ENCODE measurements around the gene PNPO. TPM values are rescaled to one million over a fixed set of nuclear protein-coding genes. Genes with fewer than 3 reads are reported as not detected.

PNPO gene
- total RNA-seq = 26.7 TPM

GRCh38 chr17:47941246-47942095 is at the start of gene PNPO:
Gene PNPO, plus strand, starts transcription at chr17:47941571. Its CDS starts 105 bp downstream, at chr17:47941676.
- peak; percentile 78 to 99 (median 96) for DNase-seq (ENCODE audit: low read depth in 2 of 3, low spot score in 2 of 3)

DNA sequence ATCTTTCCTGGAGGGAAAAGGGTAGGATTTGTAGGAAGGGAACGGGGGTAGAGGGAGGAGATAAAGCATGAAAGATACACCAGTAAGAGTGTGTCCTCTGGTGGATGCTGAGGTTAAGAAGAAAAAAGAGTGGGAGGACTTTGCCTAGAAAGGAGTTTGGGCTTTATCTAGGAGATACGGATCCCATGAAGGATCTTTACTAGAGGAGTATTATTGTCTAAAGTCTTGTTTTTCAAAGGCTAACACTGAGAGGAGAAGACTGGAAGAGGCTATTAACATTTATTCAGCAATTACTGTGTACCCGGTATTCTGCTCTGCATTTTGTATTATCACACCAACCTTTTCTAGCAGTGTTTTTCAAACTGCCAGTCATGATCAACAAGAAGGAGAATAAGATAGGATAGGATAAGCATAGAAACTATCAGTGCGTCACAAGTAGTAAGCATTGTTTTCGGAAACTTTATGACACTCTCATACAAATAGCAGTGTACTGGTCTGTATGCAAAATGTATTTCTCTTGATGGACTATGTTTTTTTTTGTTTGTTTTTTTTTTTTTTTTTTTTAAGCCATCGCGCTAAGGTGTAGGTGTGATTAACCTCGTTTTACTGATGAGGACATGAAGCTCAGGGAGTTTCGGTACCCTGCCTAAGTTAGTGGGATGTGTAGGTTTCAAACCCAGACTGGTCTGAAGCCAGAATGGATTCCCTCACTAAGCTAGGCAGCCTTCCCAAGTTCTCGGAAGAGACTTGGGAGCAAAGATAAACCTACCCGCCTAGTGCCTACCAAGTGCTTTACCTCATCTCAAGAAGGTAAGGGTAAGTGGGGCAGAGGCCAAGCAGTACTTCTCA is 46.6 kb upstream of the PNPO start:
- DNase-seq (ENCODE audit: low read depth in 2 of 3, low spot score in 2 of 3) = no peak

GRCh38 chr17:47895347-47895855 is 46.0 kb upstream of the PNPO start:
- peak in 1 of 3 donors; percentile 10 for DNase-seq (ENCODE audit: low read depth in 2 of 3, low spot score in 2 of 3)

GRCh38 chr17:47895856-47896671 is 45.3 kb upstream of the PNPO start, which contains the start of gene SP2:
Gene SP2, plus strand, starts transcription at chr17:47896236. Its CDS starts 51 bp downstream, at chr17:47896287.
- peak; percentile 100 for DNase-seq (ENCODE audit: low read depth in 2 of 3, low spot score in 2 of 3)

GRCh38 chr17:47896672-47897490 is 44.5 kb upstream of the PNPO start:
- DNase-seq (ENCODE audit: low read depth in 2 of 3, low spot score in 2 of 3) = no peak

GRCh38 chr17:47897561-47897960 is 43.8 kb upstream of the PNPO start:
- DNase-seq (ENCODE audit: low read depth in 2 of 3, low spot score in 2 of 3) = no peak

DNA sequence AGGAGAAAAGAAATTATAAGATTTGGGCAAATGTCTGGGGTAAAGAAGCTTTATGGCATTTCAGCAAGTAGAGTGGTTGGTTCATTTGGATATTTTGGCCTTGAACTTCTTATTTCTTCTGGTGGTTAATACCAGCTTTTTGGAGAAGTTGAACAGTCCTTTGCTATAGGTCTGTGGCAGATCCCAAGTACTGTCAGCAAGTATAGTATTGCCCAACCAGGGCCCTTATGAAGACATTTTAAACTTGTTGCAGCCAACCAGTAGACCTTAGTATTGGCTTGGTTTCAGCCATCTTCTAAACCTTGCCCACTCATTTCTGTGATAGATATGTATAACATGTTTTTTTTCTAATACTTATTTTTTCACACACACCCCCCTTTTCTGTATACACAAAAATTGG is 43.1 kb upstream of the PNPO start:
- no peak for DNase-seq (ENCODE audit: low read depth in 2 of 3, low spot score in 2 of 3)

GRCh38 chr17:47899643-47900042 is 41.7 kb upstream of the PNPO start:
- DNase-seq (ENCODE audit: low read depth in 2 of 3, low spot score in 2 of 3) = no peak

DNA sequence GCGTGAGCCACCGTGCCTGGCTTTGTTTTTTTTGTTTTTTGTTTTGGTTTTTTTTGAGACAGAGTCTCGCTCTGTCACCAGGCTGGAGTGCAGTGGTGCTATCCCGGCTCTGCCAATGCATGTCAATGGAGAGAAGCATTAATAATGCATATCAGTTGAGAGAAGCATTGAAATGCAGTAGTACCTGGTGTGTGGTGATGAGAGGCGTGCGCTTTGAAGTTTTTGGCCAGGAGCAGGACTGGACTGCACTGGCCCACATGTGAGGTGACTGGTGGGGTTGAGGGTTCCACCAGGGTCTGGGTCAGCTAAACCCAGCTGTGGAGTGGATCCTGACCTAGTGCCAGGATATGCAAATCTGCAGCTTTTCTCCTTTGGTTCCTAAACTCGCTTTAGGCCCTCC is 39.9 kb upstream of the PNPO start:
- DNase-seq (ENCODE audit: low read depth in 2 of 3, low spot score in 2 of 3) = no peak

DNA sequence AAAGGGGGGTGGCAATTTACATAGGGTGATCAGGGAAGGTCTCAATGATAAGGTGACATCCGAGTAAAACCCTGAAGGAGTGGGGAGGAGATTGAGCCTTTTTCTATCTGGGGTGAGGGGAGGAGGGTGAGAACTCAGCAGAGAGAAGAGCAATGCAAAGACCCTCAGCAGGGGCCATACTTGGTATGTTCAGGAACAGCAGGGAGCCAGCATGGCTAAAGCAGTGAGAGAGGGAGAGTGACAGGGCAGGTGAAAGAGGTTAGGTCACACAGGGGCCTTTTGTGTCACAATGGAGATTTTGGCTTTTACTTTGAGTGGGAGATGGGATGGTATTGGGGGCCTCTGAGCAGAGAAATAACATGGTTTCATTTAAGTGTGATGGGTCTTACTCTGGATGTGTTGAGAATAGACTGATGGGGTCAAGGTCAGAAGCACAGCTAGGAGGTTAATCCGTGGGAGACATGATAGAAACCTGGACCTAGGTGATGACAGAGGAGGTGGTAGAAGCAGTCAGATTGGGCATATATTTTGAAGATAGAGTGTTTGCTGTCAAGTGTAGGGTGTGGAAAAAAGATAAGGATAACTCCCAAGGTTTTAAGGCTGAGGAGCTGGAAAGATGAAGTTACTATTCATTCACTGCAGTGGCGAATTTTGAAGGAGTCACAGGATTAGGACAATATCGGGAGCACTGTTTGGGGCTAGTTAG is 39.2 kb upstream of the PNPO start:
- no peak for DNase-seq (ENCODE audit: low read depth in 2 of 3, low spot score in 2 of 3)

- DNase-seq (ENCODE audit: low read depth in 2 of 3, low spot score in 2 of 3) = no peak
These were observed 36.1 kb upstream of the PNPO start for GRCh38 chr17:47905221-47905733.

GRCh38 chr17:47906443-47906842 is 34.9 kb upstream of the PNPO start:
- DNase-seq (ENCODE audit: low read depth in 2 of 3, low spot score in 2 of 3) = no peak

- peak in 1 of 3 donors; percentile 23 for DNase-seq (ENCODE audit: low read depth in 2 of 3, low spot score in 2 of 3)
These were observed 33.3 kb upstream of the PNPO start for GRCh38 chr17:47907932-47908562.

- no peak for DNase-seq (ENCODE audit: low read depth in 2 of 3, low spot score in 2 of 3)
These were observed 28.3 kb upstream of the PNPO start for GRCh38 chr17:47913050-47913449.

GRCh38 chr17:47914306-47914948 is 26.9 kb upstream of the PNPO start:
- peak in 2 of 3 donors; percentile 26 to 68 for DNase-seq (ENCODE audit: low read depth in 2 of 3, low spot score in 2 of 3)

- no peak for DNase-seq (ENCODE audit: low read depth in 2 of 3, low spot score in 2 of 3)
These were observed 25.5 kb upstream of the PNPO start for GRCh38 chr17:47915776-47916398.

DNA sequence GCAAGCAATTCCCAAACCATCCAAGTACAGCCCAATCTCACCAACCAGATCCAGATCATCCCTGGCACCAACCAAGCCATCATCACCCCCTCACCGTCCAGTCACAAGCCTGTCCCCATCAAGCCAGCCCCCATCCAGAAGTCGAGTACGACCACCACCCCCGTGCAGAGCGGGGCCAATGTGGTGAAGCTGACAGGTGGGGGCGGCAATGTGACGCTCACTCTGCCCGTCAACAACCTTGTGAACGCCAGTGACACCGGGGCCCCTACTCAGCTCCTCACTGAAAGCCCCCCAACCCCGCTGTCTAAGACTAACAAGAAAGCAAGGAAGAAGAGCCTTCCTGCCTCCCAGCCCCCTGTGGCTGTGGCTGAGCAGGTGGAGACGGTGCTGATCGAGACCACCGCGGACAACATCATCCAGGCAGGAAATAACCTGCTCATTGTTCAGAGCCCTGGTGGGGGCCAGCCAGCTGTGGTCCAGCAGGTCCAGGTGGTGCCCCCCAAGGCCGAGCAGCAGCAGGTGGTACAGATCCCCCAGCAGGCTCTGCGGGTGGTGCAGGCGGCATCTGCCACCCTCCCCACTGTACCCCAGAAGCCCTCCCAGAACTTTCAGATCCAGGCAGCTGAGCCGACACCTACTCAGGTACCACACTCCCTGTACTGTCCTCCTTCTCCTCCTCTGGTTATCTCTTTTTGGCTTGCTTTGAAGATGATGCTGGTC is 24.7 kb upstream of the PNPO start:
- no peak for DNase-seq (ENCODE audit: low read depth in 2 of 3, low spot score in 2 of 3)

Data from hematopoietic multipotent progenitor cell (in vitro differentiated cells).